Esophagus squamous epithelium (tissue), 4 donors: ENCODE measurements around the gene ITGA8.

Experiments
- CTCF ChIP-seq, 6 experiments: fragments of 450-650 bp in 4 of 6; fragments of 200-600 bp in 2 of 6; sonication (generic) in 2 of 6; IDR thresholded peaks; one replicate each; pipeline ENCODE4 v1.5.1; 2016 to 2019; ENCODE audit warnings: antibody characterized with exemption in 6 of 6, mild to moderate bottlenecking in 4 of 6, moderate library complexity in 4 of 6
- POLR2A ChIP-seq, 4 donors: fragments of 450-650 bp; IDR thresholded peaks; one replicate each; pipeline ENCODE4 v1.6.1; 2017; ENCODE audit warnings: antibody characterized with exemption in 4 of 4, mild to moderate bottlenecking in 4 of 4, moderate library complexity in 3 of 4

- TF ChIP-seq CTCF (IDR thresholded peaks at IDR 0.05) (no peak), POLR2A (IDR thresholded peaks at IDR 0.05) (no peak)
These were observed 117.9 kb downstream of the ITGA8 start for GRCh38 chr10:15601819-15602218.
